Muscle of leg (tissue), 9 donors: ENCODE measurements around the gene PCF11. TPM values are rescaled to one million over a fixed set of nuclear protein-coding genes. Genes with fewer than 3 reads are reported as not detected.

ENCODE experiments used
- polyA plus RNA-seq, 8 donors: library from polyadenylated mRNA; unstranded; fragments of 120-200 nt; gene quantifications; one replicate each; pipeline versions ENCODE4 v1.2.1 to v1.2.3, GENCODE V29; 2013; ENCODE audit warnings: inconsistent platforms in 1 of 8, low replicate concordance in 1 of 8; ENCODE audit not compliant: insufficient read length in 8 of 8, insufficient read depth in 1 of 8
- total RNA-seq: library from RNA; stranded (reverse); fragments of 120-200 nt; gene quantifications from one replicate; pipeline ENCODE4 v1.2.4, GENCODE V29; 2013

PCF11 gene
- total and polyA plus RNA-seq, 9 donors = 35.2 to 46.1 (median 41.0) TPM

Other genes starting within 250 kb of the PCF11 start
- gene RAB30, start 85.2 kb upstream of the PCF11 start, total RNA-seq = 15.0 TPM
- gene RAB30, start 85.2 kb upstream of the PCF11 start, polyA plus RNA-seq = 10 to 100 TPM in 5 of 8 donors, 1 to 10 TPM in 3; 7.3 to 13.4 (median 11.0) TPM
- gene ANKRD42, start 36.6 kb downstream of the PCF11 start, total RNA-seq = 2.7 TPM
- gene ANKRD42, start 36.6 kb downstream of the PCF11 start, polyA plus RNA-seq = 1 to 10 TPM; 2.8 to 5.6 (median 3.9) TPM
- gene CCDC90B, start 129.2 kb downstream of the PCF11 start, total RNA-seq = 62.2 TPM
- 100 to 1,000 TPM in 1 of 8 donors, 10 to 100 TPM in 7; 69.3 to 102 (median 81.7) TPM for gene CCDC90B, start 129.2 kb downstream of the PCF11 start, polyA plus RNA-seq